Measurements from ENCODE around the gene ZIC1. TPM values are rescaled to one million over a fixed set of nuclear protein-coding genes. Genes with fewer than 3 reads are reported as not detected.

The ZIC1 gene
- total RNA-seq, 1 experiment from 2014 or later, result not detected

DNA sequence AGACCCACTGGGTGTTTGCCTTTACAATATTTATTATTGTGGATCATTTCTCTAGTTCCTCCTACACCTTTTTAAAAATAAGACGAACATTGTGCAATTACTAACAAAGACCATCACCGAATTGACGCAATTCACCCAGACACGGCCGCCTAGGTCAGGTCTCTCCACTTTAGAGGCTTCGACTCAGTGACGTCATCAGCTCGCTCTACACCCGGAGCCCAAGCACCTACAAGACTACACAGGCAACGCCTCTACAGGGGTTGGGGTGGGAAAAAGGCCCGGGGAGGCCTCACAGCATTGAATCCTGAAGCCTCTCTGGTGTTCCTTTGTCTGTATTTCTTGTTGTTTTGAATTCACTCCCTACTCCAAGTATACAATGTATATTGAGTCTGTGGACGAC, 19.4 kb upstream of the ZIC1 start:
- Histone ChIP-seq H3K9me3 (ENCODE audit: insufficient read depth, low read depth) (no peaks in the 10 kb centered on the region), H3K9me2 (ENCODE audit: insufficient read depth) (no peaks in the 10 kb centered on the region), H3K36me3 (ENCODE audit: low read depth) (no peaks in the 10 kb centered on the region), H3K4me2 (no peak overlapping the region), H4K20me1 (ENCODE audit: insufficient read depth) (no peaks in the 10 kb centered on the region), H2AFZ (no peak overlapping the region), H3K4me1 (replicated peaks; ENCODE audit: insufficient read depth) (no peaks in the 10 kb centered on the region), H3K27me3 (ENCODE audit: insufficient read depth, low read depth) (no peaks in the 10 kb centered on the region), H3K27ac (no peak overlapping the region), H3F3A (ENCODE audit: insufficient read depth, low read depth) (no peaks in the 10 kb centered on the region), H3K4me3 (no peak overlapping the region), H3K79me2 (ENCODE audit: low read depth) (no peaks in the 10 kb centered on the region)
- ChIA-PET POLR2A (ENCODE audit: unreplicated experiment) (no interaction called here), CTCF (no interaction called here)
- intact Hi-C loops (cut with micrococcal nuclease; ENCODE audit: unreplicated experiment), result no loop called here
- no peak for TF ChIP-seq EZH2 (IDR thresholded peaks at IDR 0.05; ENCODE audit: low read depth)
- TF ChIP-seq, protein P1, sequence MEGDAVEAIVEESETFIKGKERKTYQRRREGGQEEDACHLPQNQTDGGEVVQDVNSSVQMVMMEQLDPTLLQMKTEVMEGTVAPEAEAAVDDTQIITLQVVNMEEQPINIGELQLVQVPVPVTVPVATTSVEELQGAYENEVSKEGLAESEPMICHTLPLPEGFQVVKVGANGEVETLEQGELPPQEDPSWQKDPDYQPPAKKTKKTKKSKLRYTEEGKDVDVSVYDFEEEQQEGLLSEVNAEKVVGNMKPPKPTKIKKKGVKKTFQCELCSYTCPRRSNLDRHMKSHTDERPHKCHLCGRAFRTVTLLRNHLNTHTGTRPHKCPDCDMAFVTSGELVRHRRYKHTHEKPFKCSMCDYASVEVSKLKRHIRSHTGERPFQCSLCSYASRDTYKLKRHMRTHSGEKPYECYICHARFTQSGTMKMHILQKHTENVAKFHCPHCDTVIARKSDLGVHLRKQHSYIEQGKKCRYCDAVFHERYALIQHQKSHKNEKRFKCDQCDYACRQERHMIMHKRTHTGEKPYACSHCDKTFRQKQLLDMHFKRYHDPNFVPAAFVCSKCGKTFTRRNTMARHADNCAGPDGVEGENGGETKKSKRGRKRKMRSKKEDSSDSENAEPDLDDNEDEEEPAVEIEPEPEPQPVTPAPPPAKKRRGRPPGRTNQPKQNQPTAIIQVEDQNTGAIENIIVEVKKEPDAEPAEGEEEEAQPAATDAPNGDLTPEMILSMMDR (conservative IDR thresholded peaks at IDR 0.05), result no peak
- no peak for DNase-seq
- BruUV-seq (replicated peaks), result no TSS peak

DNA sequence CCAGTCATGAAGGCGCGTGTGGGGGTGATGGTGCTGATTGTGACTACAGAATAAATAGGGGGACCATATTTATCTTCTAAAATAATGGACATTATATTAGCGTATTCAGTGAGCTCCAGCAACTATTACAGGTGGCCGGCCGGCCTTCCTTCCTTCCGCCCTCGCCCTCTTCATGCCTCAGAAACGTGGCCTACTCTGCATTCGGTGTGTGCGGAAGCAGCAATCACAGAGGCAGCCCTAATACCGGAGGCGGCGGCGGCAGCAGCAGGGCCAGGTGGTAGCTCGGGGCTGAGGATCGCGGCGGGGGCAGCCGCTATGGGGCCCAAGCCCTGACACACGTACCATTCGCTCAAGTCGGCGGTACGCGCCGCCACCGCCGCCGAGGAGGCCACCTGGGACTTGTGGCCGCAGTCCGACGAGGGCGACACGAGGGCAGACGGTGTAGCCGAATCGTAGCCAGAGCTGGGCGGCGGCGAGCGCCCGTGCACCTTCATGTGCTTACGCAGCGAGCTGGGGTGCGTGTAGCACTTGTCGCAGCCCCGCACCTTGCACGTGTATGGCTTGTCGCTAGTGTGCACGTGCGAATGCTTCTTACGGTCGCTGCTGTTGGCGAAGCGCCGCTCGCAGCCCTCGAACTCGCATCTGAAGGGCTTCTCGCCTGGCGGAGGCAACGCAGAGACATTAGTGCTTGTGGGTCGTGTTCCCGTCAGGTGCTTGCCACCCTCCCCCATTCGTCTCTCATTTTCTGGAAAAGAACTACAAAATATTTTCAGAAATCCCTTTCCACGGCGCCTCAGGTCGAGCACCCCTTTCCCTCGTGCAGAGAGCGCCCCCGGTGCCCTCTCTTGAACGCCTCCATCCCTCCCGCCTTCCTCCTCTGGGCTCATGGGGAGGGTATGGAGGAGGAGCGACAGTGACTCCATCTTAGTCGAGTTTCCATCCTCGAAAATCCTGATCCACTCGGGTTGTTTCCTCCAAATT, 18.3 kb upstream of the ZIC1 start:
- no peaks in the 10 kb centered on the region for H3F3A ChIP-seq (ENCODE audit: insufficient read depth, low read depth)
- H2AFZ ChIP-seq, result no peak overlapping the region
- intact Hi-C loops (cut with micrococcal nuclease; ENCODE audit: unreplicated experiment), result no loop called here
- H3K9me3 ChIP-seq (ENCODE audit: insufficient read depth, low read depth), result no peaks in the 10 kb centered on the region
- H3K27me3 ChIP-seq (ENCODE audit: insufficient read depth, low read depth), result no peaks in the 10 kb centered on the region
- BruUV-seq (replicated peaks), result no TSS peak
- no peaks in the 10 kb centered on the region for H3K4me1 ChIP-seq (replicated peaks; ENCODE audit: insufficient read depth)
- no peak for DNase-seq
- H3K4me3 ChIP-seq, result no peak overlapping the region
- H4K20me1 ChIP-seq (ENCODE audit: insufficient read depth), result no peaks in the 10 kb centered on the region
- H3K36me3 ChIP-seq (ENCODE audit: low read depth), result no peaks in the 10 kb centered on the region
- H3K79me2 ChIP-seq (ENCODE audit: low read depth), result no peaks in the 10 kb centered on the region
- H3K4me2 ChIP-seq, result no peak overlapping the region
- ChIA-PET POLR2A (ENCODE audit: unreplicated experiment) (no interaction called here), CTCF (no interaction called here)
- no peaks in the 10 kb centered on the region for H3K9me2 ChIP-seq (ENCODE audit: insufficient read depth)
- TF ChIP-seq EZH2 (IDR thresholded peaks at IDR 0.05; ENCODE audit: low read depth), result no peak
- TF ChIP-seq, protein P1 (conservative IDR thresholded peaks at IDR 0.05), result no peak
- H3K27ac ChIP-seq, result no peak overlapping the region

DNA sequence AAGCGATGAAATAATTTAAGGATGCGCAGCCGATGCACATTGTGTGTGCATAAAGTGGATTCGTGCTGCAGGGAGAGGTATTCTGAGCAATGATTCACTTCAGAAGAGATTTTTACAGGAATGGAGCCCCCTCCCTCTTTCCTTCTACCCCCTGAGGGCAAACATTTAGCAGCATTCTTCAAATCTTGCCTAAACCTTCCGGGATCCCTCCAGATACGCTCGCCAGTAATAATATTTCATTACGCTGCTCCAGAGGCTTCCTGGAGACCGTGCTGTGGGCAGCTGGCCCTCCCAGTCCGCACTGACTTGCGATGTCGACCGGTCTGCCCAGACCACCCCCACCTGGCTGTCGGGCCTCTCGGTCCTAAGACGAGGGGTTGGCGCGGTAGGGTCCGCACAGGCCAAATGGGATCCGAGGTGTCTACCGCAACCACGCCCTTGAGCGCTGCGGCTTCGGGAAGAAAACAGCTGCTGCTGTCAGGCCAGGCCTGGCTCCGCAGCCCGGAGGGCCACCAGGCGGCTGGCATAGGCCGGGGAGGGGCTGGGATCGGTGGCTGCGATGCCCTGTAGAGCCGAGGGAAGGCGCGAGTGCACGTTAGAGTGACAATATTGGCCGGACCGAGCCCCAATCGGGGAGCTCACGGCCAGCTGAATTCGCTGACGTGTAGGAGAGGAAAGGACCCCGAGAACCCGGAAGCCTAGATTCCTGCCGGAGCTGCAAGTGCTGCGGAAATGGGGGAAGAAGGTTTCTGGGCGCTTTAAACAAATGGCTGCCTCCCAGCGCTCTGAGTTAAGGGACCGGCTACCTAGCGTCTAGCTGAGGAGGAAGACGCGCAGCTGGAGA, 17.2 kb upstream of the ZIC1 start:
- ChIA-PET POLR2A (ENCODE audit: unreplicated experiment) (no interaction called here), CTCF (no interaction called here)
- no peaks in the 10 kb centered on the region for H3K9me3 ChIP-seq (ENCODE audit: insufficient read depth, low read depth)
- H3K4me3 ChIP-seq, result no peak overlapping the region
- no peaks in the 10 kb centered on the region for H4K20me1 ChIP-seq (ENCODE audit: insufficient read depth)
- TF ChIP-seq EZH2 (IDR thresholded peaks at IDR 0.05; ENCODE audit: low read depth), result no peak
- TF ChIP-seq, protein P1 (conservative IDR thresholded peaks at IDR 0.05), result no peak
- intact Hi-C loops (cut with micrococcal nuclease; ENCODE audit: unreplicated experiment), result no loop called here
- H3K27ac ChIP-seq, result no peak overlapping the region
- DNase-seq, result no peak
- H3K27me3 ChIP-seq (ENCODE audit: insufficient read depth, low read depth), result no peaks in the 10 kb centered on the region
- no peak overlapping the region for H2AFZ ChIP-seq
- H3K36me3 ChIP-seq (ENCODE audit: low read depth), result no peaks in the 10 kb centered on the region
- no peak overlapping the region for H3K4me2 ChIP-seq
- no peaks in the 10 kb centered on the region for H3F3A ChIP-seq (ENCODE audit: insufficient read depth, low read depth)
- no peaks in the 10 kb centered on the region for H3K4me1 ChIP-seq (replicated peaks; ENCODE audit: insufficient read depth)
- BruUV-seq (replicated peaks), result no TSS peak
- H3K79me2 ChIP-seq (ENCODE audit: low read depth), result no peaks in the 10 kb centered on the region
- no peaks in the 10 kb centered on the region for H3K9me2 ChIP-seq (ENCODE audit: insufficient read depth)

Measured in PC-9 (cell line).